ENCODE measurements around the gene KLHL30.

The KLHL30 gene

GRCh38 chr2:238148981-238149380, 10.5 kb downstream of the KLHL30 start:
- DNase-seq = no peak

GRCh38 chr2:238149841-238150572, 11.5 kb downstream of the KLHL30 start:
- DNase-seq = no peak

- DNase-seq = no peak
Observed at GRCh38 chr2:238150686-238151085, 12.2 kb downstream of the KLHL30 start.

- no peak for DNase-seq
Observed at GRCh38 chr2:238151205-238151604, 12.7 kb downstream of the KLHL30 start.

- DNase-seq = no peak
Observed at GRCh38 chr2:238151628-238152235, 13.3 kb downstream of the KLHL30 start.

GRCh38 chr2:238152771-238153688, 14.6 kb downstream of the KLHL30 start:
- no peak for DNase-seq

- DNase-seq = no peak
Observed at GRCh38 chr2:238154570-238154969, 16.1 kb downstream of the KLHL30 start.

- no peak for DNase-seq
Observed at GRCh38 chr2:238155051-238155760, 16.7 kb downstream of the KLHL30 start.

GRCh38 chr2:238155761-238156694, 17.6 kb downstream of the KLHL30 start:
- DNase-seq = no peak

- no peak for DNase-seq
Observed at GRCh38 chr2:238157506-238158017, 19.1 kb downstream of the KLHL30 start.

- DNase-seq = peak in 1 of 5 experiments; percentile 4
Observed at GRCh38 chr2:238158018-238158508, 19.6 kb downstream of the KLHL30 start.

- peak in 2 of 5 experiments; percentile 9 to 62 for DNase-seq
Observed at GRCh38 chr2:238158509-238159070, 20.1 kb downstream of the KLHL30 start, which contains the start of gene ERFE. Gene ERFE (plus strand): TSS chr2:238158970. CDS start chr2:238159008, 38 bp downstream.

- DNase-seq = peak in 2 of 5 experiments; percentile 13 to 16
Observed at GRCh38 chr2:238159071-238159539, 20.6 kb downstream of the KLHL30 start.

GRCh38 chr2:238159661-238160205, 21.3 kb downstream of the KLHL30 start:
- DNase-seq = no peak

- no peak for DNase-seq
Observed at GRCh38 chr2:238160206-238161129, 22.0 kb downstream of the KLHL30 start.

GRCh38 chr2:238161291-238162051, 23.0 kb downstream of the KLHL30 start:
- no peak for DNase-seq

GRCh38 chr2:238162251-238162845, 23.9 kb downstream of the KLHL30 start:
- no peak for DNase-seq
